ENCODE results near the gene TRIO.

TRIO gene

DNA sequence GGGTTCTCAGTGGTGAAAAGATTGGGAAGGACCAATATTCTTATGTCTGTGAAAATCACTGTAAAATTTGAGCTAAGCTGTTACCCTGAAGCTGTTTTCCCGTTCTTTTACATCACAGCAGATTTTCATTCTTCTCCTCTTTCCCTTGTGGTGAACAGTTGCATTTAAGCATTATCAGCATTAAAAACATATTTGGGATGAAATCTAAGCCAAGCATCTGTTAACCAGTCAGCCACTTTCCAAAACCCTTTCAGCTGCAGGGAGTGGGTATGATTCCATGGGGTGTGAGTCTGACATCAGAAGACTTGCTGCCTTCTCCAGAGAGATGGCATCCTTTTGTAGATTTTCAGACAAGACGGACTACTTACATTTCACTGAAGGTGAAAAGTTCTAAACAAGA is 97.2 kb downstream of the TRIO start:
- in situ Hi-C loops (cut with MboI; ENCODE audit: low sequenced_read_pairs) = no loop called here

DNA sequence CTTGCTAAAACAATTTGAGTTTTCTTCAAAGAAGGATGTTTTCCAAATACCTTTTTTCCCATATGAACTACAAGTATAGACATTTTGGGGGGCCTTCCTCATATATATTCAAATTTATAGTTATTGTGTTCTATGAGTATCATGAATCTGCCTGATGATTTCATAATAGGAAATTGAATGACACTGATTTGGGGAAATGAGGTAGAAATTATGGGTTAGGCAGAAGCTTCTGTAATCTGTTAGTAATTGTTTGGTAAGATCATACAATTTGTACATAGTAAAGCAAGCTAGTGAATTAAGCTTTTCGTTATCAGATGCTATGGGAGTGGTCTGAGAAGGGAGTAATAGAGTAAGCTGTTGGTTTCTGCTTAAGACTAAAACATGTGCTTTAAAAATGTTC is 98.0 kb downstream of the TRIO start:
- in situ Hi-C loops (cut with MboI; ENCODE audit: low sequenced_read_pairs) = no loop called here

GRCh38 chr5:14242447-14242846 is 99.3 kb downstream of the TRIO start:
- in situ Hi-C loops (cut with MboI; ENCODE audit: low sequenced_read_pairs) = no loop called here

DNA sequence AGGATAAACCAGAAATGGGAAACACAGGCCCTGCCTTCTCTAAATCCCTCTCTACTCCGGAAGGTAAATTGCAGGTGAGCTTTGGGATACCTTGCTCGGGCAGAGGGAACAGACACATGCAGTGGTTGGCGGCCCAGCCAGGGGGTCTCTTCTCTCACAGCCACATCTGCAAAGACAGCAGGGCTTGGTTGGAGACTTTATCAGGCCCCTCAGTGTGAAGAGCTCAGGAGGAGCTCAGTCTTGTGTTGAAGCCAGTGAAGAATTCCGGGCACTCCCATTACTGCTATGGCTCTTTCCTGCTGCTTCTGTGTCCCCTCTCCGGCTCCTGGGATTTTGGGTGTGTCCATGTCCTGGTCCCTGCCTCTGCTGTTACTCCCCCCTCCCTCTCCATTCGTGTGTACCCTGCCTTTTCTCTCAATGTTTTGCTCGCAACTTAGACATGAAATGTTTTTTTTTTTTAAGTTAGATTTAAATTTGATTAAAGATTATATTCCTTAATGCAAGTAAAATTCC is 99.8 kb downstream of the TRIO start:
- in situ Hi-C loops (cut with MboI; ENCODE audit: low sequenced_read_pairs) = no loop called here

DNA sequence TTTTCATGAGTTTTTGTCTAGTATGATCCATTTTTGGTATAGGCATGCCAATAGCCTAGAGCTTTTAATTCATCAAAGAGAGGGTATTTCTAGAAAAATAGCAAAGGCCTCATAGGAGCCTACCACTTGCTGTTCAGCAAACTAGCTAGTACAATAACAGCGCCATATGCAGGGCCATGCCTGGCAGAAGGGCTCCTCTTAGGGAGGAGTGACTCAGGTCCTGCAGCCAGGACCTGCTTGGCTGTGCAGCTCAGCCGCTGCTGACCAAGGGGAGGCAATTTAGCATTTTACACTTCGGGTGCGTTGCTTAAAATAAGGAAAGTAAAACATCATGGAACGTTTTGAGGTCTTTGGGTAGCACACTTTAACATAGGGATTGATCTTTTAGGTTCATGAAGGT is 100.6 kb downstream of the TRIO start:
- in situ Hi-C loops (cut with MboI; ENCODE audit: low sequenced_read_pairs) = no loop called here

- in situ Hi-C loops (cut with MboI; ENCODE audit: low sequenced_read_pairs) = no loop called here
Measured at GRCh38 chr5:14244721-14245120, 101.6 kb downstream of the TRIO start.

GRCh38 chr5:14245132-14245925 is 102.2 kb downstream of the TRIO start:
- in situ Hi-C loops (cut with MboI; ENCODE audit: low sequenced_read_pairs) = no loop called here

GRCh38 chr5:14246350-14247053 is 103.4 kb downstream of the TRIO start:
- in situ Hi-C loops (cut with MboI; ENCODE audit: low sequenced_read_pairs) = no loop called here

DNA sequence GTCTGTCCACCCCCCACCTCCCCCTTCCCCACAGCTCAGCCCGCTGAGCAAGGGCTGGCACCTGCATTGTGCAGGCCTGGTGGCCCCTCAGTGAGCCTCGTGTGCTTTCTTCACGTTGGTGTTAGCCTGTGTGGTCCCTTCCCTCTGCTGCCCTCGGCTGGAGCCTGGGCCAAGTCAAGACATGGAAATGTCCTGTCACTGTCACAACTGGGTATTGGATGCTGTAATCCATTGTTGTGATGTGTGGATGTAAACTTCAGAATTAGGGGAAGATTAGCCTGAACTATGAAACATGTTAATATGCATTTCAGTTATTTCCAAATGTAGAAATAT is 103.9 kb downstream of the TRIO start:
- in situ Hi-C loops (cut with MboI; ENCODE audit: low sequenced_read_pairs) = no loop called here

- in situ Hi-C loops (cut with MboI; ENCODE audit: low sequenced_read_pairs) = no loop called here
Measured at GRCh38 chr5:14249258-14250082, 106.3 kb downstream of the TRIO start.

DNA sequence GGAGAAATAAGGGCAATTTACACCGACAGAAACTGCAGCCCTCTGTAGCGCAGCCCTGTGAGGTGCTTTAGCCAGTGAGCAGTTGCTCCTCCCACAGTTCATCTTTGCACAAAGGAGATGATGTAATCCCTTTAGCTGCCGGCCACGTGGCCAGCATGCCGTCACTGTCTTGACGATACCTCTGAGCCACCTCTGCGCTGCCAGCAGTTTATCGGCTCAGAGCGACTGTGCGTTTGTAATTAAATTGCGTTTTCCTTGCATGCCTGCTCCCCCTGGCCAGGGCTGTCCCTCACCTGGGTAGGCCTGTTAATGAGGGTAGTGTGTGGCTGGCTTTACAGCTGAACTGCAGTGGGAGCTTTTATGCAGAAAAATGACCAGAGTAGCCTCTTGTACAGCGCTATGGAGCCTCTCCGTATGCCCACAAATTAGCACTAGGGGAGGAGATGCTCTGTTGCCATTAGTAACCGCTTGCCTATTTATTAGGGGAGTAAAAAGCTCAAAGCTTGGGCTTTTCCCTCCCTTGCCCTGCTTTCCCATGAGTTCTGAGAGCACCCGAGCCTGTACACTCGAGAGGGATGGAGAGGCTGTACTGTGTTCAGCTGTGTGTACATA is 107.0 kb downstream of the TRIO start:
- in situ Hi-C loops (cut with MboI; ENCODE audit: low sequenced_read_pairs) = no loop called here

- in situ Hi-C loops (cut with MboI; ENCODE audit: low sequenced_read_pairs) = no loop called here
Measured at GRCh38 chr5:14250748-14251701, 107.9 kb downstream of the TRIO start.

GRCh38 chr5:14251733-14252132 is 108.6 kb downstream of the TRIO start:
- in situ Hi-C loops (cut with MboI; ENCODE audit: low sequenced_read_pairs) = no loop called here

GRCh38 chr5:14252793-14253192 is 109.7 kb downstream of the TRIO start:
- in situ Hi-C loops (cut with MboI; ENCODE audit: low sequenced_read_pairs) = no loop called here

GRCh38 chr5:14254686-14255085 is 111.5 kb downstream of the TRIO start:
- in situ Hi-C loops (cut with MboI; ENCODE audit: low sequenced_read_pairs) = no loop called here

- in situ Hi-C loops (cut with MboI; ENCODE audit: low sequenced_read_pairs) = no loop called here
Measured at GRCh38 chr5:14256026-14256690, 113.0 kb downstream of the TRIO start.

DNA sequence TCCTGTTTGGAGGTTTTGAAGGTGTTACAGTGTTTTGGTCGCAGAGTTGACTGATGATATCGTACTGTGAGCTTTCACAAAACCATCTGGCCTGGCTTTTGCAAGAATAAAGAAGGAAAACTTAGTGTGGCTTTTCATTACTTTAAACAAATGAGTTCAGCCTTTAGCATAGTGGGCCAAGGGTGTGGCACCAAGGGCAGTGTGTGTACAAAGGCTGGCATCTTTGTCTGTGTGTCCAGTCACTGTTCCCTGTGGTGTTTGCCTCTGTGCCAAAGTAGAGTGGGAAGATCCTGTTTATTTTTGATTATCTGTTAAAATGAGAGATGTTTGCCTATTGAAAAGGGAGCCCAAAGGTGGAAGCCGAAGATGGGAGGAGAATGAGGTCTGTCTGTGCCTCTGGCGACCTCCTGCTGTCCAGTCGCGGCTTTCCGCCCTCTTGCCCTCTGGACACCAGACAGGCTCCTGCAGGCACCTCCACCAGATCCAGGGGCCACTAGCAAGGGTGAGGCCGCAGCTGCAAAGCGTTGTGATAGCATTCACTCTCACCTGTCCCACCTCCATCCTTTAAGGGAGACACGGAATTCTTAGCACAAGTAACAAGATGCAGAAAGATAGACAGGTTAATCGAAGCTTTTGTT is 113.7 kb downstream of the TRIO start:
- in situ Hi-C loops (cut with MboI; ENCODE audit: low sequenced_read_pairs) = no loop called here

- in situ Hi-C loops (cut with MboI; ENCODE audit: low sequenced_read_pairs) = no loop called here
Measured at GRCh38 chr5:14257995-14258403, 114.9 kb downstream of the TRIO start.

DNA sequence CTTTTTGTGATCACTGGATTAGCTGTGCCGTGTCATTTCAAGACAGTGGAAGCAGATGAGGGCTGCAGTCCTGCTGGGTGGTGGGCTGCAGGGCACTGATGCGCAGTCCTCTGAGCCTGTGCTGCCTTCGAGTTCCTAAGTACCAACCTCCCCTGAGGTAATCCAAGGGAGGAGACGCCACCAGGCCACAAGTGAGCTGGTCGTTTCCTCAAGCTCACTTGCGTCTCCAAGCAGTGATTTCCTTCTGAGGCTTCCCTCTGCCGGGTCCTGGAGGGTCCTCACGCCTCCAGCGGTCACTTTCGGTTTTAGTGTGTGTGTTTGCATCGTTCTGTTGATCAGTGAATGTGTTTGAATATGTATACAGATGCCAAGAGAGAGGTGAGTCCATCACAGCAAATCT is 115.7 kb downstream of the TRIO start:
- in situ Hi-C loops (cut with MboI; ENCODE audit: low sequenced_read_pairs) = no loop called here
